ENCODE results near the gene PPP1R3E. TPM values are rescaled to one million over a fixed set of nuclear protein-coding genes. Genes with fewer than 3 reads are reported as not detected.
A peak's percentile ranks its signal among the peaks of the same experiment; 100 is the strongest.

The PPP1R3E gene
- total and polyA plus RNA-seq, 12 donors = 2.3 to 20.6 (median 6.6) TPM

GRCh38 chr14:23320584-23321571 lies 18.2 kb upstream of the PPP1R3E start, which contains the start of gene PABPN1:
TSS of gene PABPN1 (plus strand) at chr14:23321457. CDS start at chr14:23321470, 13 bp downstream.
- intact Hi-C loops (cut with DNase I) = loop anchor here in 9 of 10 donors (1.0 to 10.0 kb wide), 10 partner anchors 14 to 244 kb away; partner anchors contain the start of genes NGDN (in 7 of the 9), THTPA (in 4 of the 9), AP1G2 (in 2 of the 9) and BCL2L2 (in 2 of the 9)
- WGBS, 2 donors = 5% methylated on average over 42 to 63 of the region's 63 CpGs
- peaks cover 6 to 25% (median 21%) of the 10 kb centered on the region in 9 donors for H3K4me1 ChIP-seq

GRCh38 chr14:23319746-23320583 lies 17.3 kb upstream of the PPP1R3E start:
- Histone ChIP-seq H3K4me1 (peaks cover 6 to 25% (median 21%) of the 10 kb centered on the region in 9 donors), H3K27me3 (no peaks in the 10 kb centered on the region), H3K36me3 (peaks cover 0 to 42% (median 20%) of the 10 kb centered on the region in 9 donors), H3K27ac (peak overlapping the region; percentile 58 to 95 (median 88)), H3K9me3 (no peaks in the 10 kb centered on the region), H3K4me3 (peak overlapping the region in 9 of 10 donors; percentile 19 to 96 (median 54))
- WGBS, 2 donors = 89 to 93% methylated on average over 17 of the region's 17 CpGs
- no peak for ATAC-seq
- TF ChIP-seq CTCF (IDR thresholded peaks at IDR 0.05) = no peak
- DNase-seq = no peak
- intact Hi-C loops (cut with DNase I) = loop anchor here in 9 of 10 donors (2.0 to 10.0 kb wide), 8 partner anchors 13 to 245 kb away; partner anchors contain the start of genes NGDN (in 6 of the 9), THTPA (in 4 of the 9), AP1G2 (in 2 of the 9) and BCL2L2 (in 2 of the 9)

More at GRCh38 chr14:23320584-23321571, 18.2 kb upstream of the PPP1R3E start, which contains the start of gene PABPN1:
- Histone ChIP-seq H3K27ac (peak within 1 kb of the TSS; percentile 91 to 99 (median 96)), H3K9me3 (no peaks in the 10 kb centered on the region), H3K27me3 (no peaks in the 10 kb centered on the region), H3K4me3 (peak within 1 kb of the TSS; percentile 80 to 96 (median 90)), H3K36me3 (peaks cover 0 to 44% (median 24%) of the 10 kb centered on the region in 9 donors)
- DNase-seq (peak; percentile 97 to 99), ATAC-seq (peak; percentile 94 to 98 (median 96))
- no peak for TF ChIP-seq CTCF (IDR thresholded peaks at IDR 0.05)

- Histone ChIP-seq H3K4me3 (no peak overlapping the region), H3K36me3 (peaks cover 0 to 48% (median 0%) of the 10 kb centered on the region in 9 donors), H3K27ac (no peak overlapping the region), H3K4me1 (peaks cover 0 to 9% (median 3%) of the 10 kb centered on the region in 9 donors), H3K9me3 (no peaks in the 10 kb centered on the region), H3K27me3 (no peaks in the 10 kb centered on the region)
- intact Hi-C loops (cut with DNase I) = no loop called here
- TF ChIP-seq CTCF (IDR thresholded peaks at IDR 0.05) = no peak
- ATAC-seq (no peak), DNase-seq (no peak)
- WGBS, 2 donors = 87 to 93% methylated on average over 5 of the region's 5 CpGs
These were observed 13.6 kb upstream of the PPP1R3E start for GRCh38 chr14:23316300-23316699.

Measured in heart right ventricle (tissue), 16 donors.